Ectodermal cell (in vitro differentiated cells): ENCODE data around the gene HPS4.

ENCODE experiments used
- H3K27ac ChIP-seq: 2 replicates; pipeline ENCODE4 v1.7.0; 2013; ENCODE audit warnings: mild to moderate bottlenecking, low read depth, low read length; ENCODE audit not compliant: insufficient read depth, poor library complexity, severe bottlenecking
- H3K27me3 ChIP-seq: 2 replicates; pipeline ENCODE4 v1.7.0; 2013; ENCODE audit warnings: mild to moderate bottlenecking, low read length; ENCODE audit not compliant: insufficient read depth, control insufficient read depth, poor library complexity, severe bottlenecking
- H3K36me3 ChIP-seq: one replicate; pipeline ENCODE4 v1.7.0; 2013; ENCODE audit warnings: low read length; ENCODE audit not compliant: control insufficient read depth, insufficient read depth
- H3K4me1 ChIP-seq: one replicate; pipeline ENCODE4 v1.7.0; 2013; ENCODE audit warnings: low read length; ENCODE audit not compliant: control insufficient read depth, insufficient read depth
- H3K4me3 ChIP-seq: 2 replicates; pipeline ENCODE4 v1.7.0; 2013; ENCODE audit warnings: low read depth, low read length, control low read depth; ENCODE audit not compliant: insufficient read depth
- H3K9me3 ChIP-seq: 2 replicates; pipeline ENCODE4 v1.7.0; 2013; ENCODE audit warnings: mild to moderate bottlenecking, low read length, moderate library complexity; ENCODE audit not compliant: control insufficient read depth
- WGBS, 2 experiments: methylation state at CpG; one replicate each; pipeline ENCODE4 v1.1.7; 2013; ENCODE audit warnings: missing lambda C conversion rate in 2 of 2; 5-methylcytosine and 5-hydroxymethylcytosine counted together

HPS4 gene

DNA sequence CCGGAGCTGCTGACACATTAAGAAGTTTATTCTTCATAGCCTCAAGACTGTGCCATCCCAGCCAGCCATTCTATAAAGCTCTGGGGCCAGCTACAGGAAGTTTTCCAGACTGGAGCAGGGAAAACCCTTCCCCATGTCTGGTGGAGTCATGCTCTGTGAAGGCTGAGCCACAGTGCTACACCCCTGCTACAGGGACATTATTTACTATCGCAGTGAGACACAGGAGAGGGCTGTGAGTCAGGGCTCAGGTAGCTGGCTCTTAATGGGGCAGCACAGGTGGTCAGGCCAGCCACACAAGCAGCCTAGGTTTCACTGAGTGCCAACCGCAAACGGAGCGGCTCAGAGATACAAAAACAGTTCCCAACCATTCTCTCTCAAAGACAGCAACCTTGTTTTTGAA is 12.1 kb downstream of the HPS4 start:
- Histone ChIP-seq H3K36me3 (peaks cover 42% of the 10 kb centered on the region), H3K27ac (no peak overlapping the region), H3K4me3 (no peak overlapping the region), H3K4me1 (no peaks in the 10 kb centered on the region), H3K27me3 (no peaks in the 10 kb centered on the region), H3K9me3 (no peaks in the 10 kb centered on the region)
- WGBS, 2 experiments: 95 to 96% methylated on average over 5 of the region's 5 CpGs

DNA sequence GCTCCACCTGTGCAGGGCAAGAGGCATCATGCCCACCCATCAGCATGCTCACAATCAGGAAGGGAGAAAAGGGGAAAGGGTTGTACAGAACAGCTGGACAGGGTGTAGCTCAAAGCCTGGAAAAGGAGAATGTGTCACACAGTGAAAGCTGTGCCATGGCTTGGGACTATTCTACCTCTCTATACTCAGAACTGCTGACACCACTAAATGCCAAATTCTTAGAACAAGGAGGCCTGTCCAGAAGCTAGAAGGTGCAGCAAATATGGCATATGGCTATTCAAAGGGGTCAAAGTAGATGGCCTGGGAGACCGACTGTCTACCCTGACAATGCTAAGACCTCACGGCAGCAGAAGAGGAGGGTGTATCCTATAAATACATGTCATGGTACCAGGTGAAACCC is 12.8 kb downstream of the HPS4 start:
- Histone ChIP-seq H3K4me1 (no peaks in the 10 kb centered on the region), H3K27me3 (no peaks in the 10 kb centered on the region), H3K36me3 (peaks cover 47% of the 10 kb centered on the region), H3K4me3 (no peak overlapping the region), H3K9me3 (no peaks in the 10 kb centered on the region), H3K27ac (no peak overlapping the region)
- whole genome bisulfite sequencing, 2 experiments: 88 to 93% methylated on average over 2 of the region's 2 CpGs

DNA sequence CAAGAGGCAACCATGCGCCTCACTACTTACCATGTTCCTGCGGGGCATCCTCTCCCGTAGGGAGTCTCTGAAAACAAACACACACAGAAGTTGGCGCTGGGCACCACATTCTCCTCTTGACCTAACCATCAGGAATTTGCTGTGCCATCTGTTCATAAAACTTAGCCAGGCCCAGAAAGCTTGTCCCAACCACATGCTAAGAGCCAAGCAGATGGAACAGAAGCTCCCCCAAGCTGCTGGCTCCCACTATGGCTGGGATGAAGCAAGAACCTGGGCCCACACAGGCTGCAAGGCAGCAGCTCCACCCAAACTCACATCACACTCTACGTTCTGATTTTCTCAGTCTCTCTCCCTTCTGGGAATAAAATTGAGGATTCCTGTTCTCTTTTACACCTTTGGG is 17.4 kb downstream of the HPS4 start:
- H3K4me3 ChIP-seq: no peak overlapping the region
- no peaks in the 10 kb centered on the region for H3K9me3 ChIP-seq
- WGBS, 2 experiments: 94 to 95% methylated on average over 5 of the region's 5 CpGs
- H3K27ac ChIP-seq: no peak overlapping the region
- H3K4me1 ChIP-seq: peaks cover 15% of the 10 kb centered on the region
- peaks cover 46% of the 10 kb centered on the region for H3K36me3 ChIP-seq
- no peaks in the 10 kb centered on the region for H3K27me3 ChIP-seq

DNA sequence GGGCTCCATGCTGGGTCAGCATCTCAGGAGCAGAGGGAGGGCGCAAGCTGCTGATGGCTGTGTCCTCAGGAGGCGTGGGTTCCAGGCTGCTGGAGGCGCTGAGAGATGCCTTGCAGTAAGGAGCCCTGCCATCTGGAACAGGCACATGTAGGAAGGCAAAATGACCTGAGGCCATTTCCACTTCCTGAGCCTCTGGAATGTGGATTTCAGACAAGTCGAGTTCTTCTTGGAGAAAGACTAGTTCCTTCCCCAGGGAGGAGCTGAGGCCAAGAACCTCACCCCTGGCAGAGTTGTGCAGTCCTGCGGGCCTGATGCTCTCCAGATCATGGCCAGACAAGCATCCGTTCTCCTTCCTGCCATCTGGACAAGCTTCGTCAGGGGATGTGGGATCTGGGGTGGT is 19.3 kb downstream of the HPS4 start:
- peaks cover 37% of the 10 kb centered on the region for H3K36me3 ChIP-seq
- no peaks in the 10 kb centered on the region for H3K27me3 ChIP-seq
- no peak overlapping the region for H3K27ac ChIP-seq
- H3K4me1 ChIP-seq: peaks cover 15% of the 10 kb centered on the region
- 93 to 96% methylated on average over 7 of the region's 7 CpGs for WGBS, 2 experiments
- no peaks in the 10 kb centered on the region for H3K9me3 ChIP-seq
- H3K4me3 ChIP-seq: no peak overlapping the region

DNA sequence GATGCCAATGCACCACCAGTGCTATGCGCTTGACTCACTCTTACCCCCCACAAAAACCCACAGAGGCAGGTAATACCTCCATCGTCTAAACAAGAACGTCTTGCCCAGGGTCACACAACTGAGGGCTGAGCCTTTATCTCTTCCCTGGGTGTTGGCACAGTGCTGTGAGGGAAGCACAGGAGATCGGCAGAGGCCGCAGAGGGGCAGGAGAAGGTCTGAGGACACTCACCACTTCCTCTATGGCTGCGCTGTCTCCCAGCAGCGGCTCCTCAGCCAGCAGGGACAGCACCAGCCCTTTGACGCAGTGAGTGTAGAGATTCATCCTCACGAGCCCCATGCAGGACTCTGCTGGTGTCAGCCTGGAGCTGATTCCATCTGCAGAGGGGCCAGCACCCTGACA is 19.9 kb downstream of the HPS4 start:
- H3K4me3 ChIP-seq: no peak overlapping the region
- peaks cover 15% of the 10 kb centered on the region for H3K4me1 ChIP-seq
- peaks cover 32% of the 10 kb centered on the region for H3K36me3 ChIP-seq
- no peaks in the 10 kb centered on the region for H3K27me3 ChIP-seq
- no peaks in the 10 kb centered on the region for H3K9me3 ChIP-seq
- no peak overlapping the region for H3K27ac ChIP-seq
- 93 to 95% methylated on average over 9 of the region's 9 CpGs for WGBS, 2 experiments

DNA sequence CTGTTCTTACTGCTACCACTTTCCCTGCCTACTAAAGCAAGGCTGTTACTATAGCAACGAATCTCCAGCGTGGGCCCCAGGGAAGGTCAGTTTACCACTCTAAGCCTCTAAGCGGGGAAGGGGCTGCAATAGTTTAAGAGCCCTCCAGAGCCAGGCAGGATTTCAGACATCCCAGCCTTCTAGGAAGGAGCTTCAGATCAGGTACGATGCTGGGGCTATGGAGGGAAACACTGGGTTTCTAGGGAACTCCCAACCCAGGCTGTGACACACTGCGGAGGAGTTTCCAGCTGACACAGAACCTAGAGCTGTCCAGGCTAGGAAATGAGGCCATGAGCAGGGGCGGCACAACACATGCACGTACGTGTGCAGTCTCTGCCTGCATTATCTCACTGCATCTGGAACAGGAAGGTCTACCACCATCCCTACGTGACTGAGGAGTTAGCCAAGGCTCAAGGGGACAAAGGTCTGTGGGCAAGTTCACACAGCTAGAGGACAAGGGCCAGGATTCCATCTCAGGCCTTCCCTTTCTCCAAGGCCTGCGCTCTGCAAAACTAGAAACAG is 20.4 kb downstream of the HPS4 start:
- H3K4me3 ChIP-seq: no peak overlapping the region
- no peak overlapping the region for H3K27ac ChIP-seq
- H3K4me1 ChIP-seq: peaks cover 15% of the 10 kb centered on the region

DNA sequence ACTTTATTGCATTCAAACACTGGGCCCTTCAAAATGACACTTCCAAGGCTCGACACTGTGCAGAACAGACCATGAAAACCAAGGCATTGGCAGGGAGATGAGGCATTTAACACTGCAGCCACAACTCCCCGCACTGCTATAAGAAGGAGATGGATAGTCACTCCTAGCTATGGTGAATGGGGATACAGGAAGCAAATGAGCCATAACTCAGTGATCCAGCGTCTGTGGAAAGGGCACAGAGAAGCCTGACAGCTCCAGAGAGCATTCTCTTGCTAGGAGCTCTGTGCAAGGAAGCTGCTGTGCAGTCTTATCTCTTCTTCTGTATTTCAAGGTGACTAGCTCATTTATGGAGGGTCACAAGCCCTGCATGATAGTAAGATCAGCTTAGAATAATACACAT is 20.9 kb downstream of the HPS4 start:
- Histone ChIP-seq H3K27ac (no peak overlapping the region), H3K4me1 (peaks cover 15% of the 10 kb centered on the region), H3K4me3 (no peak overlapping the region), H3K36me3 (peaks cover 32% of the 10 kb centered on the region), H3K27me3 (no peaks in the 10 kb centered on the region), H3K9me3 (no peaks in the 10 kb centered on the region)
- WGBS, 2 experiments: 93% methylated on average over 3 of the region's 3 CpGs

More for the DNA sequence above, 20.4 kb downstream of the HPS4 start:
- no peaks in the 10 kb centered on the region for H3K9me3 ChIP-seq
- H3K27me3 ChIP-seq: no peaks in the 10 kb centered on the region
- WGBS, 2 experiments: 82% methylated on average over 10 of the region's 10 CpGs
- H3K36me3 ChIP-seq: peaks cover 30% of the 10 kb centered on the region

DNA sequence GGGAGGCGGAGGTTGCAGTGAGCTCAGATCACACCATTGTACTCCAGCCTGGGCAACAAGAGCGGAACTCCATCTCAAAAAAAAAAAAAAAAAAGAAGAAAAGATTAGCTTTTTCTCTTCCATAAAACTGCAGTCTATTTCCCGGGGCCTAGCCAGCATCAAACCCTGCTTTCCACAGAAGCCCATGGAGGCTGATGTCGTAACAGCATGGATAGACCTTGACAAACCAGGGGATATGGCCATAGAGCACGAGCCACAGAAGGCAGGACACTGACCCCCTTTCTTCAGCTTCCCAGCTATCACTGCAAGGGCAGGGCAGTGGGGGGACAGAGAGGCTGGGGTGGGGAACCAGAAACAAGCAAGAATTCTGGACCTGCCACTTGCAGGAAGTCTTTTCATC is 21.5 kb downstream of the HPS4 start:
- H3K9me3 ChIP-seq: no peaks in the 10 kb centered on the region
- H3K4me1 ChIP-seq: peaks cover 15% of the 10 kb centered on the region
- no peak overlapping the region for H3K27ac ChIP-seq
- no peaks in the 10 kb centered on the region for H3K27me3 ChIP-seq
- no peak overlapping the region for H3K4me3 ChIP-seq
- H3K36me3 ChIP-seq: peaks cover 34% of the 10 kb centered on the region
- WGBS, 2 experiments: 95 to 97% methylated on average over 5 of the region's 5 CpGs

DNA sequence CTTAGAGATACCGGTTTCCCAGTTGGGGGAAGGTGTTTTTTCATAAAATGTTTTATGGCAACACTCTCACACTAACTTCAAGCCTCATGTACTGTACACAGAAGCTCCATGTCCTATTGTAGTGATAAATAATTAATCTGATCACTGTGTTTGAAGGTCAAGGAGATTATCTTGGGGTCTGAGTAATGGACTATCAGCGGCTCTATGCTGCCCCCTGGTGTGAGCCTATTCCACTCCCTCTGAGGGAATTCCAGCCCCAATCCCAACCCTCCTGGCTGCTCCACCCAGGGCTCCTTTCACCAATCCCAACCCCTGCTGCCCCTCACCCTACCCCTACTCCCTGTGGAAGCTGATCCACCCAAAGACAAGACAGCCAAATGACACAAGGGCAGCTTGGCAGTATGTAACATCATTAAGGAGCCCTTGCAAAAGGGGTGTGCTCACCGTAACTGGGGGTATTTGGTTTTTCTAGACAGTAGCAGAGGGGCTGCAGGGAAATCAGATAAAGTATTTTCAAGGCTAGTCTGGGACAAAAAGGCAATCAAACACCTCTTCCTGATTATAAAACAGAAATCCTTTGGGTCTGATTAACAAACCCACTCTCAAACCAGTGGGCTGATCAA is 22.3 kb downstream of the HPS4 start:
- no peak overlapping the region for H3K27ac ChIP-seq
- H3K4me3 ChIP-seq: no peak overlapping the region
- H3K9me3 ChIP-seq: no peaks in the 10 kb centered on the region
- no peaks in the 10 kb centered on the region for H3K27me3 ChIP-seq
- WGBS, 2 experiments: 18 to 46% methylated on average over 2 to 3 of the region's 3 CpGs
- H3K36me3 ChIP-seq: peaks cover 34% of the 10 kb centered on the region
- peaks cover 15% of the 10 kb centered on the region for H3K4me1 ChIP-seq

DNA sequence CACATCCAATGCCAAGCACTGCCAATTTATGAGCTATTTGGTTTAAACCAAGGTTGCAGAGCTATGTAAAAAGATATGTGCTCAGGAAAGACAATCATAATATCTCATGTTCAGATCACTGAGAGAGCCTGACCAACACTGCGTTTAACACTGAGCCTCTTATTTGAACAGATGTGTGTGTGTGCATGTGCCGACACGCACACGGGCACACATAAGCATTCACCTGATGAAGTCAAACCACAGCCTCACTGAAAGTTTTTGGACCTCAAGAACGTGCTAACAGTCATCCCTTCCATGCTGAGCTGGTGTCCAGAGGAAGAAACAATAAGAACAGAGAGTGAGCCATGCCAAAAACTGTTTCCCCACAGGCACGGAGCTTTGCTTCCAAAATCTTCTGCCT is 23.4 kb downstream of the HPS4 start:
- 95 to 96% methylated on average over 6 of the region's 6 CpGs for WGBS, 2 experiments

More for the DNA sequence above, 23.4 kb downstream of the HPS4 start:
- Histone ChIP-seq H3K27ac (no peak overlapping the region), H3K4me3 (no peak overlapping the region), H3K27me3 (no peaks in the 10 kb centered on the region), H3K36me3 (peaks cover 29% of the 10 kb centered on the region), H3K9me3 (no peaks in the 10 kb centered on the region), H3K4me1 (peaks cover 15% of the 10 kb centered on the region)
